HG02938 (cell line): ENCODE data around the gene GRM4.
"Not testable (repeated sequence)": the region's sequence is repeated elsewhere in the genome, so short reads cannot be mapped to it uniquely, and the experiment has no call there.

ENCODE experiments used
- ATAC-seq: cut with Tn5 transposase; IDR thresholded peaks from one replicate; pipeline ENCODE4 v1.9.1; 2021; ENCODE audit warnings: mild to moderate bottlenecking, moderate library complexity; ENCODE audit not compliant: unreplicated experiment

The GRM4 gene

GRCh38 chr6:34047913-34048867 is 97.7 kb downstream of the GRM4 start:
- ATAC-seq: no peak

GRCh38 chr6:34046617-34047016 is 99.3 kb downstream of the GRM4 start:
- no peak for ATAC-seq

GRCh38 chr6:34045771-34046170 is 100.1 kb downstream of the GRM4 start:
- ATAC-seq: no peak

GRCh38 chr6:34044945-34045595 is 100.8 kb downstream of the GRM4 start:
- no peak for ATAC-seq

GRCh38 chr6:34043359-34043758 is 102.5 kb downstream of the GRM4 start:
- ATAC-seq: no peak

- ATAC-seq: not testable (repeated sequence)
These were observed 103.9 kb downstream of the GRM4 start for GRCh38 chr6:34041998-34042397.

GRCh38 chr6:34041385-34041784 is 104.5 kb downstream of the GRM4 start:
- ATAC-seq: no peak

GRCh38 chr6:34039943-34040342 is 105.9 kb downstream of the GRM4 start:
- no peak for ATAC-seq

- no peak for ATAC-seq
These were observed 108.7 kb downstream of the GRM4 start for GRCh38 chr6:34037151-34037550.

- ATAC-seq: no peak
These were observed 109.4 kb downstream of the GRM4 start for GRCh38 chr6:34036357-34037069.

- no peak for ATAC-seq
These were observed 110.1 kb downstream of the GRM4 start for GRCh38 chr6:34035704-34036356.

GRCh38 chr6:34035161-34035560 is 110.7 kb downstream of the GRM4 start:
- no peak for ATAC-seq

GRCh38 chr6:34032856-34033255 is 113.0 kb downstream of the GRM4 start:
- no peak for ATAC-seq

- no peak for ATAC-seq
These were observed 114.1 kb downstream of the GRM4 start for GRCh38 chr6:34031625-34032383.

GRCh38 chr6:34030831-34031624 is 114.9 kb downstream of the GRM4 start:
- ATAC-seq: no peak

GRCh38 chr6:34029489-34030280 is 116.2 kb downstream of the GRM4 start:
- no peak for ATAC-seq

GRCh38 chr6:34028691-34029360 is 117.1 kb downstream of the GRM4 start:
- no peak for ATAC-seq

GRCh38 chr6:34027939-34028441 is 117.9 kb downstream of the GRM4 start:
- no peak for ATAC-seq
